OCI-LY1 (cell line): ENCODE data around the gene PRLH.

Experiments
- H2AFZ ChIP-seq: fragments of 200-600 bp; sonication (generic), shearing (Covaris generic); 2 replicates; pipeline ENCODE4 v1.6.0; 2014; ENCODE audit warnings: antibody characterized with exemption, mild to moderate bottlenecking, low read length
- H3F3A ChIP-seq: fragments of 200-600 bp; sonication (generic), shearing (Covaris generic); 2 replicates; pipeline ENCODE4 v1.6.0; 2014; ENCODE audit warnings: mild to moderate bottlenecking, antibody characterized with exemption, low read length, moderate library complexity; ENCODE audit not compliant: insufficient read depth
- H3K27ac ChIP-seq: fragments of 200-600 bp; sonication (generic); 2 replicates; pipeline ENCODE4 v1.5.1; 2014; ENCODE audit warnings: low read length, mixed run types, mild to moderate bottlenecking, low read depth; ENCODE audit not compliant: poor library complexity, severe bottlenecking
- H3K27me3 ChIP-seq: fragments of 200-600 bp; sonication (generic); 2 replicates; pipeline ENCODE4 v1.6.0; 2014; ENCODE audit warnings: antibody characterized with exemption, mild to moderate bottlenecking, low read length, moderate library complexity; ENCODE audit not compliant: insufficient read depth
- H3K36me3 ChIP-seq: fragments of 200-600 bp; sonication (generic); 2 replicates; pipeline ENCODE4 v1.6.1; 2014; ENCODE audit warnings: mild to moderate bottlenecking, antibody characterized with exemption, low read length, moderate library complexity, mixed read lengths; ENCODE audit not compliant: insufficient read depth
- H3K4me1 ChIP-seq: fragments of 200-600 bp; sonication (generic); 2 replicates; pipeline ENCODE4 v1.5.1; 2014; ENCODE audit warnings: mild to moderate bottlenecking, low read length, moderate library complexity; ENCODE audit not compliant: insufficient read depth, severe bottlenecking
- H3K4me2 ChIP-seq: fragments of 200-600 bp; sonication (generic), shearing (Covaris generic); 2 replicates; pipeline ENCODE4 v1.6.1; 2014; ENCODE audit warnings: low read length
- H3K4me3 ChIP-seq: fragments of 200-600 bp; sonication (generic); 2 replicates; pipeline ENCODE4 v1.5.1; 2014; ENCODE audit warnings: low read length, low read depth, mild to moderate bottlenecking, mixed read lengths; ENCODE audit not compliant: poor library complexity, severe bottlenecking
- H3K79me2 ChIP-seq: fragments of 200-600 bp; shearing (Covaris generic); 2 replicates; pipeline ENCODE4 v1.6.1; 2016; ENCODE audit warnings: mixed run types, low read length, mixed read lengths; ENCODE audit not compliant: insufficient read depth
- H3K9ac ChIP-seq: fragments of 200-600 bp; sonication (generic), shearing (Covaris generic); 2 replicates; pipeline ENCODE4 v1.6.1; 2014; ENCODE audit warnings: mild to moderate bottlenecking, low read length, mixed read lengths
- H3K9me2 ChIP-seq: fragments of 200-600 bp; sonication (generic), shearing (Covaris generic); 2 replicates; pipeline ENCODE4 v1.6.1; 2014; ENCODE audit warnings: low read depth, mild to moderate bottlenecking, low read length, mixed read lengths
- H3K9me3 ChIP-seq: fragments of 200-600 bp; shearing (Covaris generic); 2 replicates; pipeline ENCODE4 v1.6.1; 2014; ENCODE audit warnings: low read length, mixed read lengths
- H4K20me1 ChIP-seq: fragments of 200-600 bp; sonication (generic), shearing (Covaris generic); 2 replicates; pipeline ENCODE4 v1.6.0; 2016; ENCODE audit warnings: mild to moderate bottlenecking, low read length; ENCODE audit not compliant: insufficient read depth
- EZH2 ChIP-seq: fragments of 200-600 bp; sonication (generic), shearing (Covaris generic); IDR thresholded peaks from 2 replicates; pipeline ENCODE4 v1.8.0; 2017; ENCODE audit warnings: borderline replicate concordance, mixed run types, mild to moderate bottlenecking, antibody characterized with exemption, low read length, moderate library complexity, mixed read lengths
- TF ChIP-seq, protein P1 (sequence below): fragments of 200-600 bp; sonication (generic), shearing (Covaris generic); IDR thresholded peaks from 2 replicates; pipeline ENCODE4 v1.5.1; 2017; ENCODE audit warnings: mild to moderate bottlenecking, antibody characterized with exemption, low read length, moderate library complexity, mixed read lengths

PRLH gene

DNA sequence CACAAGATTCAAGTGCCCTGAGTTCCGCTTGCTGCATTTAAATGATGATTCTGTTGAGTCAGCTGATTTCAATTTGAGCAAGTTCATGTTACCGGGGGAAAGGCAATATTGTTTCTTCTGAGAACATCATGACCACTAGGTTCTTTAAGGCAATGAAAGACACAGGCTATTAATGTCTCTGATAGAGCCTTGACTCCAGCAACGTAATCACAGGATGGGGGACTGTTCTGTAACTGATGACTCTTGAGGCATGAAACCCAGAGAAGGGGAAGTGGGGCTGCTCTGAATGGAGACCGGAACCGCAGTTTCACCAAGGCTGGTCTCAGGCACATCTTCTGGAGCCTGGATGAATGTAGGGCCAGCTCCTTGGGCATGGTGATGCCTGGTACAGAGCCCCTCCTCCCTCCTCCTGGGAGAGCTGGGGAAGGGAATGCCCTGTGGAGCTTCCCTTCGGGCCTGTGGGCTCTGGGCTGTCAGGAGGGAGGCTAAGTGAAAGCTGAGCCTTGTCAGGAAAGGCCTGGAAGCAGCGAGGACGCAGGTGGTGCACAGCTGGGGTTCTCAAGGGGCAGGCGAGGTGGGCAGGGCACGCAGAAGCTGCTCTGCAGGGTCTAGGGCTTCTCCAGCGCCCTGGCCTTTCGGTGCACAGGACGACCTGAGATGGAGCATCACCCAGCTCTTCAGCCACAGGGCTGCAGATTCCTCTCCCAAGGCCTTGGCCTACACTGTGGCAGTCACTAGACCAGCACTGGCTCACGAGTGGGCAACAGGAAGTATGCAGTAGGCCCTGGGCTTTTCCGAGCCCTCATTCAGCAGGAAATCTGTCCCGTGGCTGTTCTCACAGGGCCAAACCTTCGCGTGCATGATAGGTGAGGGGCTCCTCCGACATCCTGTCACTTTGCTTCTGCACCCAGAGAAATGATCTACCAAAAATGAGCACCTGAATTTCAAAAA, 36.6 kb upstream of the PRLH start:
- H2AFZ ChIP-seq: no peak overlapping the region
- H4K20me1 ChIP-seq: no peaks in the 10 kb centered on the region
- H3K9ac ChIP-seq: no peak overlapping the region
- H3K4me1 ChIP-seq: no peaks in the 10 kb centered on the region
- no peak overlapping the region for H3K4me2 ChIP-seq
- no peaks in the 10 kb centered on the region for H3K9me3 ChIP-seq
- no peaks in the 10 kb centered on the region for H3F3A ChIP-seq
- H3K27me3 ChIP-seq: peaks cover 5% of the 10 kb centered on the region; the same call in 1 of the 2 replicates
- TF ChIP-seq, protein P1, sequence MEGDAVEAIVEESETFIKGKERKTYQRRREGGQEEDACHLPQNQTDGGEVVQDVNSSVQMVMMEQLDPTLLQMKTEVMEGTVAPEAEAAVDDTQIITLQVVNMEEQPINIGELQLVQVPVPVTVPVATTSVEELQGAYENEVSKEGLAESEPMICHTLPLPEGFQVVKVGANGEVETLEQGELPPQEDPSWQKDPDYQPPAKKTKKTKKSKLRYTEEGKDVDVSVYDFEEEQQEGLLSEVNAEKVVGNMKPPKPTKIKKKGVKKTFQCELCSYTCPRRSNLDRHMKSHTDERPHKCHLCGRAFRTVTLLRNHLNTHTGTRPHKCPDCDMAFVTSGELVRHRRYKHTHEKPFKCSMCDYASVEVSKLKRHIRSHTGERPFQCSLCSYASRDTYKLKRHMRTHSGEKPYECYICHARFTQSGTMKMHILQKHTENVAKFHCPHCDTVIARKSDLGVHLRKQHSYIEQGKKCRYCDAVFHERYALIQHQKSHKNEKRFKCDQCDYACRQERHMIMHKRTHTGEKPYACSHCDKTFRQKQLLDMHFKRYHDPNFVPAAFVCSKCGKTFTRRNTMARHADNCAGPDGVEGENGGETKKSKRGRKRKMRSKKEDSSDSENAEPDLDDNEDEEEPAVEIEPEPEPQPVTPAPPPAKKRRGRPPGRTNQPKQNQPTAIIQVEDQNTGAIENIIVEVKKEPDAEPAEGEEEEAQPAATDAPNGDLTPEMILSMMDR: no peak
- no peak for TF ChIP-seq EZH2
- H3K4me3 ChIP-seq: no peak overlapping the region
- H3K27ac ChIP-seq: no peak overlapping the region
- H3K36me3 ChIP-seq: no peaks in the 10 kb centered on the region
- no peaks in the 10 kb centered on the region for H3K9me2 ChIP-seq
- no peaks in the 10 kb centered on the region for H3K79me2 ChIP-seq

DNA sequence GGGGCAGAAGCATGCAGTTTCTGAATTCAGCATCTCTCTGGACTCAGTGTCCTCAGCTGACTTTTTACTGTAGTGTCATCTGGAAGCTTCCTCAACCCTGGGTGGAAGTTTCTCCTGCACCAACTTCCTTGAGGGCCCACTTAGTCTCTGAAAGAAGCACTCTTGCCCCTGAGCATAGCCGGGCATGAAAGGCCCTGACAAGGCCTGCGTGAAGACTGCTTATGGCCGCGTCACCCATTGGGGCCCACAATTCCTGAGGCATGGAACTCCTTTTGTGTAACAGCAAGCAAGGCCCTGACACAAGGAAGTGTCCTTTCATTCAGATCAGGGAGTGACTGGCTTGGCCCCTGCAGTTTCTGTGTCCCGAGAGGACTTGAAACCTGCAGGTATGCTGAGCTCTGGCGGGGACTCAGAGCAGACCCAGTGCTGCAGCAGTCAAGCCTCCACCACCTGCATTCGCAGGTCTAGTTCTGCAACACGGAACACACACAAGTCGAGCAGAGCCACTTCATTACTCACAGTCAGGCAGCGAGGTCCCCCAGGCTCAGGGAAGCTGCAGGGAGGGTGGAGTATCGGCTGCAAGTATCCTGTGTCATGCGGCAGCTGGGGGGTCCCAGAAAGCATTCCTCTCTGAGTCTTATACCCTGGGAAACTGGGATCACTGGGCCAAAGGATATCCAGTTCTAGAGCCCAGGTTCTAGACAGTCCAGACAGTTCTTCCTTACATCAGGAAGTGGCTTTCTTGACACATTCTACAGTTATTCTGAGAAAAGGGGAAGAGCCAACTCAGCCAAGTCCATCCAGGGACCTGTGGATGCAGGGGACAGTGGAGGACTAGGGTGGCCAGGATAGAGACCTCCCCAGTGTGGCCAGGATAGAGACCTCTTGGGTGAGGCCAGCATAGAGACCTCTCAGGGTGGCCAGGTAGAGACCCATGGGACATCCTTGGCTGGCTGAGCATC, 35.6 kb upstream of the PRLH start:
- H3K9me2 ChIP-seq: no peaks in the 10 kb centered on the region
- no peaks in the 10 kb centered on the region for H3K9me3 ChIP-seq
- peaks cover 5% of the 10 kb centered on the region; the same call in 1 of the 2 replicates for H3K27me3 ChIP-seq
- no peak overlapping the region for H3K27ac ChIP-seq
- H3K4me1 ChIP-seq: no peaks in the 10 kb centered on the region
- H3F3A ChIP-seq: no peaks in the 10 kb centered on the region
- H3K36me3 ChIP-seq: no peaks in the 10 kb centered on the region
- H3K4me3 ChIP-seq: no peak overlapping the region
- no peak overlapping the region for H3K4me2 ChIP-seq
- H4K20me1 ChIP-seq: no peaks in the 10 kb centered on the region
- TF ChIP-seq, protein P1: no peak
- H2AFZ ChIP-seq: no peak overlapping the region
- no peaks in the 10 kb centered on the region for H3K79me2 ChIP-seq
- H3K9ac ChIP-seq: no peak overlapping the region

- H3K27me3 ChIP-seq: peaks cover 5% of the 10 kb centered on the region; the same call in 1 of the 2 replicates
- H3K9me3 ChIP-seq: no peaks in the 10 kb centered on the region
- H2AFZ ChIP-seq: no peak overlapping the region
- H3K9me2 ChIP-seq: no peaks in the 10 kb centered on the region
- no peaks in the 10 kb centered on the region for H4K20me1 ChIP-seq
- no peaks in the 10 kb centered on the region for H3K79me2 ChIP-seq
- H3K4me3 ChIP-seq: no peak overlapping the region
- H3K27ac ChIP-seq: no peak overlapping the region
- H3K4me1 ChIP-seq: no peaks in the 10 kb centered on the region
- no peaks in the 10 kb centered on the region for H3F3A ChIP-seq
- no peak overlapping the region for H3K9ac ChIP-seq
- no peaks in the 10 kb centered on the region for H3K36me3 ChIP-seq
- no peak overlapping the region for H3K4me2 ChIP-seq
- no peak for TF ChIP-seq EZH2
- TF ChIP-seq, protein P1: no peak
Measured at GRCh38 chr2:237532160-237532559, 34.2 kb upstream of the PRLH start.
